ENCODE results near the gene SPX.

The SPX gene

DNA sequence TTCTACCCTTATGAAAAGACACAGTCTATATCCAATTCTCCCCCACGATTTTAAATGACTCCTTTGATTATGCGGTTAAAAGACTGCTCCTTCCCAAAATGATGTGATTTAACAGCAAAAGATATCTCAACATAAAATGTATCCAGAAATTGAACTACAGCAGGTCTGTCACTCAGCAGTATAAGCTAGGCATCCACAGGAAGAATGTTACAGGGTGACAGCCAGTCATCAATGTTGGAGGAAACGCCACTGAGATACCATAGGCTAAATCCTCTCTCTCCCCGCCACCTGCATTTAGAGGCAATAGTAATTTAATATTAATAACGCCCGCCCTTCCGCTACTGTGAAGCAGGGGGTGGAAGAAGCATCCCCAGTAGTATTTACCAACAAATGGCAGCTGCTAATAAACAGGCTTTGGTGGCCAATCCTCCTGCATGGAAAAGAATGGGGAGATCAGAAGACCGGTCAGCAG lies 25.3 kb upstream of the SPX start:
- H3K9me3 ChIP-seq = no peaks in the 10 kb centered on the region
- H3K4me3 ChIP-seq (ENCODE audit: low read depth, low read length) = peak overlapping the region; percentile 90
- H3K27me3 ChIP-seq = no peaks in the 10 kb centered on the region
- no peaks in the 10 kb centered on the region for H3K4me1 ChIP-seq
- no peak for DNase-seq
- H3K36me3 ChIP-seq = no peaks in the 10 kb centered on the region
- TF ChIP-seq, protein P1, sequence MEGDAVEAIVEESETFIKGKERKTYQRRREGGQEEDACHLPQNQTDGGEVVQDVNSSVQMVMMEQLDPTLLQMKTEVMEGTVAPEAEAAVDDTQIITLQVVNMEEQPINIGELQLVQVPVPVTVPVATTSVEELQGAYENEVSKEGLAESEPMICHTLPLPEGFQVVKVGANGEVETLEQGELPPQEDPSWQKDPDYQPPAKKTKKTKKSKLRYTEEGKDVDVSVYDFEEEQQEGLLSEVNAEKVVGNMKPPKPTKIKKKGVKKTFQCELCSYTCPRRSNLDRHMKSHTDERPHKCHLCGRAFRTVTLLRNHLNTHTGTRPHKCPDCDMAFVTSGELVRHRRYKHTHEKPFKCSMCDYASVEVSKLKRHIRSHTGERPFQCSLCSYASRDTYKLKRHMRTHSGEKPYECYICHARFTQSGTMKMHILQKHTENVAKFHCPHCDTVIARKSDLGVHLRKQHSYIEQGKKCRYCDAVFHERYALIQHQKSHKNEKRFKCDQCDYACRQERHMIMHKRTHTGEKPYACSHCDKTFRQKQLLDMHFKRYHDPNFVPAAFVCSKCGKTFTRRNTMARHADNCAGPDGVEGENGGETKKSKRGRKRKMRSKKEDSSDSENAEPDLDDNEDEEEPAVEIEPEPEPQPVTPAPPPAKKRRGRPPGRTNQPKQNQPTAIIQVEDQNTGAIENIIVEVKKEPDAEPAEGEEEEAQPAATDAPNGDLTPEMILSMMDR (IDR thresholded peaks at IDR 0.05; ENCODE audit: low read depth, low read length) = no peak

DNA sequence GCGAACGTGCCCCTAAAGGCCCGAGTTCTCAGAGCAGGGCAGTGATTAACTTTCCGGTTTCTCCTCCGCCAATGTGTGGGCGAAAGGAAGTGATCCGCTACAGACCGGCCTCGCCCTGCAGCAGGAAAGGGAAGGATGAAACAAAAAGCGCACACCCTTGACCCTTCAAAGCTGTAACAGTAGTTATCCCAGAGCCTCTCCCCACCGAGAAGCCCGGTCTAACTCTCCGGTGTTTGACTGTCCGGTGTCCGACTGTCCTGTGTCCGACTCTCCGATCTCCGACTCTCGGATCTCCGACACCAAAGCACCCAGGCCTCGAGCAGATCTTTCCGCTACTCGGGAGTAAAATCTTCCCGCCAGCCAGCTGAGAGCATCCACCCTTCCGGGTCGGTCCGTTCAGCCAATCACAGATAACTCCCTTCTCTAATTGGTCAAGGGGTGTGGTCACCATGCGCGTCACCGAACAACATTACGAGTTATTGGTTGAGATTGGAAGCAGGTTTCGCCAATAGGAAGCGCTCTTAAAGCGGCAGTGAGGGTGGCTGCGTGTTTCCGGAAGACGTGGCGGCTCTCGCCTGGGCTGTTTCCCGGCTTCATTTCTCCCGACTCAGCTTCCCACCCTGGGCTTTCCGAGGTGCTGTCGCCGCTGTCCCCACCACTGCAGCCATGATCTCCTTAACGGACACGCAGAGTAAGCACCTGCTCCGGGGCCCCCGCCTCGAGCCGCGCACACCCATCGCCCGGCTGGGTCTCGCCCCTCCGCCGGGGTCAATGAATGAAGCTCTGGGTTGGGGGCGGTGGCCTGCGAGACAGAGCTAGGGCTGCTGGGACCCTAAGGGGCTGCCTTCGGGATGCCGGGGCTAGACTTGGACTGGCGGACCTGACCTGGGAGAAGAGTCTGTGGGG lies 24.6 kb upstream of the SPX start, which contains the start of the genes GOLT1B and RECQL:
TSS of gene GOLT1B (plus strand) at position 532 of the 906 bp plus-strand sequence. CDS start at position 667, 135 bp downstream.
TSS of gene RECQL (minus strand) at position 378 of the 906 bp plus-strand sequence. CDS start 2,065 bp downstream, outside the sequence.
- Histone ChIP-seq H3K9me3 (no peaks in the 10 kb centered on the region), H3K4me1 (no peaks in the 10 kb centered on the region), H3K27me3 (no peaks in the 10 kb centered on the region), H3K36me3 (no peaks in the 10 kb centered on the region), H3K4me3 (ENCODE audit: low read depth, low read length) (peak within 1 kb of the TSS; percentile 90)
- TF ChIP-seq, protein P1 (IDR thresholded peaks at IDR 0.05; ENCODE audit: low read depth, low read length) = no peak
- DNase-seq = peak; percentile 91

DNA sequence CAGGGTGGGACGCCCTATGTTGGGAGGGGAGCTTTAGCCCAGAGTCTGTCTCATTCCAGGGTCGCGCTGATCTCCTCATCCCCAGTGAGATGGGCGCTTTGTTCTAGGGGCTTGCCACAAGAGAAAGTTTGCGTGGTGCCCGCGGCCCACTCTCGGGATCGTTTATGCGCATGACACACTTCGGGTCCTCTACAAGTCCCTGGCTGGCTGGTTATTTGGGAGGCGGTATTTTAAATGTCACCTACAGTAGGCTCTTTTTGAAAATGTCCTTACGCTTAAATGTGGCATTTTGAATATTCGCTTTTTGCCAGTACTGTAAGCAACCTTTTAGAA lies 24.0 kb upstream of the SPX start:
- DNase-seq = no peak
- Histone ChIP-seq H3K36me3 (no peaks in the 10 kb centered on the region), H3K9me3 (no peaks in the 10 kb centered on the region), H3K4me3 (ENCODE audit: low read depth, low read length) (peak overlapping the region; percentile 90), H3K4me1 (no peaks in the 10 kb centered on the region), H3K27me3 (no peaks in the 10 kb centered on the region)
- TF ChIP-seq, protein P1 (IDR thresholded peaks at IDR 0.05; ENCODE audit: low read depth, low read length) = no peak

DNA sequence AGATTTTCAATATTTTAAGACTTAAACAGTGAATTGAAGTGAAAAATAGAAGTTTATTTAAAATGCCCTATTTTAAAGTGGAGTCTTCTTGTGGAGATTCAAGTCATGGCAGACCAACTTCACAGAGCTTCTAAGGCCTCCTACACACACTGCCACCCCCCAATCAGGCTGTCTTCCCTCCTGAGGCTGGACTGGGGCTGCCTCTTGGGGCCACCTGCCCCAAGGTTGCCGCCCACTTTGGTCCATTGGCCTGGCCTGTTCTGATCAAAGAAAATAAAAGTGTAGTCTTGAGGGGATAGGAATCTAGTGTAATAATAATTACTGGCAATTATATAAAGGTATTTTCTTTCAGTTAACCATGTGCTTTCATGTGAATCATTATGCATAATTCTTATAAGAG lies 23.2 kb upstream of the SPX start:
- Histone ChIP-seq H3K4me1 (no peaks in the 10 kb centered on the region), H3K9me3 (no peaks in the 10 kb centered on the region), H3K36me3 (peaks cover 2% of the 10 kb centered on the region), H3K27me3 (no peaks in the 10 kb centered on the region), H3K4me3 (ENCODE audit: low read depth, low read length) (peak overlapping the region; percentile 90)
- TF ChIP-seq, protein P1 (IDR thresholded peaks at IDR 0.05; ENCODE audit: low read depth, low read length) = no peak
- DNase-seq = no peak

DNA sequence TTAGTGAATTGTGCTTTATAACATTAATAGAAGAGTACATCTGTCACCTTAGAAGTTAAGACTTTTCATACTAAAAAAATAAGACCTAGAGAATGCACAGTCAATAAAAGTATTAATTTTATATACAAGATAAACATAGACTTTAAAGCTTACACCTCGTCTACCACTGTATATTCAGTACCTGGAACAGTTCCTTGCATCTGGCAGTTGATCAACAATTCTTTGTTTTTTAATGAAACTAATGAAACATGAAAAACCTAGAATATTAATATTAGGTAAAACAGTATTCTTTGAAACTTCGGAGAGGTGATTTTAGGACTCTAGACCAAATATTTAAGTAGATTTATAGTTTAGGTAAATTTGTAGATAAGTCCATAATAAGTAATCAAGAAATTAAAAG lies 20.2 kb upstream of the SPX start:
- H3K4me1 ChIP-seq = no peaks in the 10 kb centered on the region
- H3K4me3 ChIP-seq (ENCODE audit: low read depth, low read length) = no peak overlapping the region
- no peaks in the 10 kb centered on the region for H3K9me3 ChIP-seq
- no peak for DNase-seq
- TF ChIP-seq, protein P1 (IDR thresholded peaks at IDR 0.05; ENCODE audit: low read depth, low read length) = no peak
- H3K27me3 ChIP-seq = no peaks in the 10 kb centered on the region
- peaks cover 8% of the 10 kb centered on the region for H3K36me3 ChIP-seq

DNA sequence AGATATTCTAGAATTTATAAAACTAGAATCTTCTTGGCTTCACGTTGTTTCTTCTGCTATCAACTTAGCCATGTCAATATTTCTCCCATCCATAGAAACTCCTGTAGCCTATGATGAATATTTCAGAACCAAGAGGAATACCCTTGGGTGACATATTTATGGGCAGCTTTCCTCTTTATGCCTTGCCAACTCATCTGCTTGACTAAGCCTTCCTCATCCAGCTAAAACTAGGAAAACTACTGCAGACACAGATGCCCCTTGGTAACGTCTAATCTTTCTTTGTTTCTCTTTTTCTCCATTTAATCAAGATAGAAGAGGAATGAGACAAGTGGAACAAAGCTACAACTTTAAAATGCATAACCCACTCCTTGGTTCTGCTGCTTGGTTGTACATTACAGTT lies 18.2 kb upstream of the SPX start:
- TF ChIP-seq, protein P1 (IDR thresholded peaks at IDR 0.05; ENCODE audit: low read depth, low read length) = no peak
- H3K36me3 ChIP-seq = peaks cover 8% of the 10 kb centered on the region

More for the DNA sequence above, 18.2 kb upstream of the SPX start:
- Histone ChIP-seq H3K4me3 (ENCODE audit: low read depth, low read length) (no peak overlapping the region), H3K27me3 (no peaks in the 10 kb centered on the region), H3K9me3 (no peaks in the 10 kb centered on the region), H3K4me1 (no peaks in the 10 kb centered on the region)
- DNase-seq = no peak

Data from BE2C (cell line).